Subcutaneous adipose tissue (tissue), 4 donors: ENCODE data around the gene B4GALT7. TPM values are rescaled to one million over a fixed set of nuclear protein-coding genes. Genes with fewer than 3 reads are reported as not detected.

Experiments used
- total RNA-seq, 4 donors: library from RNA; depleted of rRNA; stranded (reverse); fragments of >200 nt; gene quantifications; one replicate each; pipeline ENCODE4 v1.1.0, GENCODE V29; 2016
- TF ChIP-seq, protein P1 (sequence below): fragments of 450-650 bp; IDR thresholded peaks from one replicate; pipeline ENCODE4 v1.5.1; 2016; ENCODE audit warnings: low read depth, mild to moderate bottlenecking, control low read depth, antibody characterized with exemption, moderate library complexity

B4GALT7 gene
- total RNA-seq, 4 donors from 2014 or later, result 16.1 to 35.2 (median 20.8) TPM

DNA sequence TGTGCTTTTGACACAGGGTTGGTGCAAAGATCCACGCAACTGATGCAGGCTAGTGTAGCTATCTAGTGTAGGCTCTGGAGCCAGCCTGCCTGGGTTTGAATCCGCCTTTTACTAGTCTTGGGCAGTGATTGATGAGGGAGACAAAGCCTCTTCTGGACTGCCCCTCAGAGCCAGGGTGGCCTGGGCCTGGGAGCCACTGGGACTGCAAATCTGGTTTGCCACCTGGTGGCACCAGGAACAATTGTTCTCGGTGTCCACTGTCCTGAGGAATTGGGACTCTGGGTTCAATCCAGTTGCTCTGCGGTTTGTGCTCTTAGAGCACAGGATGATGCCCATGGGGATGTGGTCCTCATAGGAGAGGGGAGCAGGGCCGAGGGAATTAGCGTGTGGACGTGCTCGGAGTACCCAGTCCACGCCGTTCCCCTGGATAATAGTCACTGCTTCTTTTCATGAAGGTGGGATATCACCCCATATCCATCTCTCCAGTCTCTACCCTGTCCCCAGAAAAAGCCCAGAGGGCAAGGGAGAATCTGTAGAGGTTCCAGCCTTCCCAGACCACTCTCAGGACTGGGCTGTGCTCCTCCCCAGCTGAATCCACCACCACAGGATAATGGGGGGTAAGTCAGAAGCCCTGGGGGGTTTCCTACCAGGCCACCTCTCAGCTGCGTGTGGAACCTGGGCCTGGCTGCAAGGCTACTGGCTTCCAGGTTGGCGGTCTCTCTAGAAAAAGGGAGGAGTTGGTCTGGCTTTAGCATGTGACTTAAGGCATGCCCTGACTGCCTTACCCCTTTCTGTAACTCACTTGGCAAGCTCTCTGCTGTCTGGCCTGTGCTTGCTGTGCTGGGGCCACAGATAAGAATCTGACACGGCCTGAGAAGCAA is 1.9 kb downstream of the B4GALT7 start:
- TF ChIP-seq, protein P1, sequence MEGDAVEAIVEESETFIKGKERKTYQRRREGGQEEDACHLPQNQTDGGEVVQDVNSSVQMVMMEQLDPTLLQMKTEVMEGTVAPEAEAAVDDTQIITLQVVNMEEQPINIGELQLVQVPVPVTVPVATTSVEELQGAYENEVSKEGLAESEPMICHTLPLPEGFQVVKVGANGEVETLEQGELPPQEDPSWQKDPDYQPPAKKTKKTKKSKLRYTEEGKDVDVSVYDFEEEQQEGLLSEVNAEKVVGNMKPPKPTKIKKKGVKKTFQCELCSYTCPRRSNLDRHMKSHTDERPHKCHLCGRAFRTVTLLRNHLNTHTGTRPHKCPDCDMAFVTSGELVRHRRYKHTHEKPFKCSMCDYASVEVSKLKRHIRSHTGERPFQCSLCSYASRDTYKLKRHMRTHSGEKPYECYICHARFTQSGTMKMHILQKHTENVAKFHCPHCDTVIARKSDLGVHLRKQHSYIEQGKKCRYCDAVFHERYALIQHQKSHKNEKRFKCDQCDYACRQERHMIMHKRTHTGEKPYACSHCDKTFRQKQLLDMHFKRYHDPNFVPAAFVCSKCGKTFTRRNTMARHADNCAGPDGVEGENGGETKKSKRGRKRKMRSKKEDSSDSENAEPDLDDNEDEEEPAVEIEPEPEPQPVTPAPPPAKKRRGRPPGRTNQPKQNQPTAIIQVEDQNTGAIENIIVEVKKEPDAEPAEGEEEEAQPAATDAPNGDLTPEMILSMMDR, result no peak

DNA sequence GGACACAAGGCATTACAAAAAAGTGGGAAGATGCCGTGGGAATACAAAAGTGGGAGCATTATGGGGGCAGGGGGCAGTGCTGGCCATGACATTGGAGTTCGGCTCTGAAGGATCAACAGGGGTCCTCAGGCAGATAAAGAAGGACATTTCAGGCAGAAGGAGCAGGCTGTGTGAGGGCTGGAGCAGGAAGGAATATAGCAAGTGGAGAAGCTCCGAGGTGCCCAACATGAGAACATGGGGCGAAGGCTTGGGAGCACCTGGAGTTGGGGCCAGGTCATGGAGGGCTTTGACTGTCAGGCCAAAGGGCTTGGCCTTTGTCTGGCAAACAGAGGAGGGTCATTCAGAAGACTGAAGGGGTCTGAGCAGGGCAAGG is 2.5 kb downstream of the B4GALT7 start:
- TF ChIP-seq, protein P1, result no peak

DNA sequence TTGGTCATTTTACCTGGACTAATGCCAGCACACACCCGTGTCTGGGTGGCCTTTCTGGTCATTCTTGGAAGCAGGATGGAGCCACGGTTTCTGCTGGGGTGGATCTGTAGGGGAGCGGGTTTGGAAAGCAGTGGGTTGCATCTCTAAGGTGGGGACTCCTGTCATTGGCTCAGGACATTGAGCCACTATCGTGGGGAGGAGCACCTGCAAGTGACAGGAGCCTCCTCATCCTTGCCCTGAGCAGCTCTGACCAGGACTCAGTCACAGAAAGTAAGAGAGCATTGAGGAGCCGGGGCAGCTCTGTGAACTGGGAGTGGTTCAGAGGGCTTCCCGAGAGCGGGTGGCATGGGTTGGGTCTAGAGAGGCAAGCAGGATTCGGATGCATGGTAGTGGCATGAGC is 3.7 kb downstream of the B4GALT7 start:
- TF ChIP-seq, protein P1, result no peak

DNA sequence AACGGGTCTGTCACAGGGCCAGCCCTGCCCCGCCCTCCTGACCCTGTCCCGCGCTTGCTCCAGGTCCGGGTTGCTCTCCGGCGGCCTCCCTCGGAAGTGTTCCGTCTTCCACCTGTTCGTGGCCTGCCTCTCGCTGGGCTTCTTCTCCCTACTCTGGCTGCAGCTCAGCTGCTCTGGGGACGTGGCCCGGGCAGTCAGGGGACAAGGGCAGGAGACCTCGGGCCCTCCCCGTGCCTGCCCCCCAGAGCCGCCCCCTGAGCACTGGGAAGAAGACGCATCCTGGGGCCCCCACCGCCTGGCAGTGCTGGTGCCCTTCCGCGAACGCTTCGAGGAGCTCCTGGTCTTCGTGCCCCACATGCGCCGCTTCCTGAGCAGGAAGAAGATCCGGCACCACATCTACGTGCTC is 4.2 kb downstream of the B4GALT7 start:
- TF ChIP-seq, protein P1, result no peak

DNA sequence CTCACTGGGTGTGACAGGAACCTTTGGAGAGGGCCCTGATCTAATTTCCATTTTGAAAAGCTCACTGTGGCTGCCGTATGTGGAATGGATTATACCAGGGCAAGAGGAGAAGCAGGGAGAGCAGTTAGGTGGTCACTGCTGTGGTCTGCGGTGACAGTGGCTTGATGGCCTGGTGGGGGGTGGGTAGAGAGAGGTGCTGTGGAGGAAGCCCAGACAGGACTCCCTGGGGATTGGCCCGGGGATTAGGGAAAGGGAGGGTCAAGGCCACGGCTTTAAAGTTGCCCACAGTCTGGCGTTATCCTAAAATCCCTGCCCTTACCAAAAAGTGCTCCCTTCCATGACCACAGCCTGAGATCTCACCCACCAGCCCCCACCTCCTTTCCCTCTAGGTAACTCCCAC is 4.7 kb downstream of the B4GALT7 start:
- TF ChIP-seq, protein P1, result no peak

DNA sequence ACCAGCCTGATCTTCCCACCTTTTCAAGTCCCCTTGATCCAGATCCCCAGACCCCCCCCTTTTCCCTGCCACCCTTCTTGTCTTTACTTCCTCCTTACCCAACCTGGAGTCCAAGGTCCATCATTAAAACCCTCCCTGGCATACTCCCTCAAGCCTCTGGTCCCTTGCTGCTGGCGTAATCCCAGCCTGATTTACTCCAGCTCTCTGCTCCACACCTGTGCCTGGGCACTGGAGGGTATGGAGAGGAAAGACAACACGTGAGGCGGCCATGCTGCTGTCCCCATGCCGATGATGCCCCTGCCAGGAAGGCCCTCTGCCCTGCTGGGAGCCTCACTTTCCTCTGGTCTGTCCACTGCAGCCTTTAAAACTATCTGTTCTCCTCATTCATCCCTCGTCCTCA is 5.1 kb downstream of the B4GALT7 start:
- TF ChIP-seq, protein P1, result no peak

DNA sequence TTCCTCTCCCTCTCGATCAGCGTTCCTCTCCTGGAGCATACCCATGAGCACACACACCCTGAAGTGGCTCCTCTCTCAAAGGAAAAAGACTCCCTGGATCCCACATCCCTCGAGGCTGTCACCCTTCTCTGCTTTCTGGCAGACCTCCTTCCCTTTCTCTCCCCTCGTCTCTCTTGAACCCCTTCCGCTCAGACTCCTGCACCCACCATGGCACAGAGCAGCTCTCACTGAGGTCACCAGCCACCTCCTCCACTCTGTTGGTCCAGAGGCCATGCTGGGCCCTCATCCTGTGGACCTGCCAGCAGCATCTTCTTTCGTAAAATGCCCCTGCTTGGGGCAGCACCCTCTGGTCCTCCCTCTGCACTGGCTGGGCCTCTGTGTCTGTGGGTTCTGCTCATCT is 5.7 kb downstream of the B4GALT7 start:
- TF ChIP-seq, protein P1, result no peak
